ENCODE data around the gene HJV. TPM values are rescaled to one million over a fixed set of nuclear protein-coding genes. Genes with fewer than 3 reads are reported as not detected.

Gene HJV
- total and polyA plus RNA-seq, 2 of the 13 experiments (the other 11 are each of a cell fraction or from before 2014, with no cell fraction given), result 0.18 TPM; not detected in 1

DNA sequence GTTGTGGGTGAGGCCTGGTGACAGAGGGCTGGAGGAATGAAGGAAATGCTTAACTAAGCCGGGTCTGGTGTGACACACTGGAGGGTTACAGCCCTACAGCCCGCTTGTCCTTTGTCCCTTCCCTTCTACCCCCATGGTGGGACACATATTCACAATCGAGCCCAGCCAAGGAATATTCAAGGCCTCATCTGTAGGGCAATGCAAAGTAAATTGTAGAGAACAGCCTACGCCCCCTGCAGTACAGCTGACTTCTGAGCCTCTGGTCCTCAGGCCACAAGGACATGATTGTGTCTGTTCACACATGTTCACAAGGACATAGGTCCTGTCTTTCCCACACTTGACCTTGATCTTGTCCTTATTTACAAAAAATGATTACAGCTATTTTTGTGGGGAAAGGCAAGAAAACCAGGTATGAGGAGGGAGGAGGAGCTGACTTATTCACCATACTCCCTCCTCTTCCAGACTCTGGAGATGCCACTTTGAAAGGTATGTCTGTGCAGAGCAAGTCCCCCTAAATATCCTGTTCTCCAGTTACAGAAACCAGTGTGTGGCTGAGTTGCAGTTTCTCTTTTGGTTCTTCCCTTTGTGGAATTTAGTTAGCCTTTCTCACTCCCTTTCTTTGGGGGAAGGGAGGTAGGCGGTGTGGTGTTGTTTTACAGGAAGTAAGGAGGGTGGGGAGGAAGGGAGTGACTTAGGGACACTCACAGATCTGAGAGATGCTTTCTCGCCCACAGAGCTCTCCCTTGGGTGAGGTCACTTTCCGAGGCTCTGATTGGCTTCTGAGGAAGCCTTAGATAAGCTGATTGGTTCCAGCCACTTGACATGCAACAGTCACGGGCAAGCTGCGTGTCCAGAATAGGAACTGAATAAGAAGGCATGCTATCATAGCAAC is 42.4 kb downstream of the HJV start (continued):
- TF ChIP-seq, protein P1, sequence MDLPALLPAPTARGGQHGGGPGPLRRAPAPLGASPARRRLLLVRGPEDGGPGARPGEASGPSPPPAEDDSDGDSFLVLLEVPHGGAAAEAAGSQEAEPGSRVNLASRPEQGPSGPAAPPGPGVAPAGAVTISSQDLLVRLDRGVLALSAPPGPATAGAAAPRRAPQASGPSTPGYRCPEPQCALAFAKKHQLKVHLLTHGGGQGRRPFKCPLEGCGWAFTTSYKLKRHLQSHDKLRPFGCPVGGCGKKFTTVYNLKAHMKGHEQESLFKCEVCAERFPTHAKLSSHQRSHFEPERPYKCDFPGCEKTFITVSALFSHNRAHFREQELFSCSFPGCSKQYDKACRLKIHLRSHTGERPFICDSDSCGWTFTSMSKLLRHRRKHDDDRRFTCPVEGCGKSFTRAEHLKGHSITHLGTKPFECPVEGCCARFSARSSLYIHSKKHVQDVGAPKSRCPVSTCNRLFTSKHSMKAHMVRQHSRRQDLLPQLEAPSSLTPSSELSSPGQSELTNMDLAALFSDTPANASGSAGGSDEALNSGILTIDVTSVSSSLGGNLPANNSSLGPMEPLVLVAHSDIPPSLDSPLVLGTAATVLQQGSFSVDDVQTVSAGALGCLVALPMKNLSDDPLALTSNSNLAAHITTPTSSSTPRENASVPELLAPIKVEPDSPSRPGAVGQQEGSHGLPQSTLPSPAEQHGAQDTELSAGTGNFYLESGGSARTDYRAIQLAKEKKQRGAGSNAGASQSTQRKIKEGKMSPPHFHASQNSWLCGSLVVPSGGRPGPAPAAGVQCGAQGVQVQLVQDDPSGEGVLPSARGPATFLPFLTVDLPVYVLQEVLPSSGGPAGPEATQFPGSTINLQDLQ (CRISPR knock-in tag; IDR thresholded peaks at IDR 0.05), result no peak
- TF ChIP-seq ZSCAN20 (CRISPR knock-in tag; IDR thresholded peaks at IDR 0.05; ENCODE audit: borderline replicate concordance) (no peak), ARID4A (CRISPR knock-in tag; IDR thresholded peaks at IDR 0.05; ENCODE audit: borderline replicate concordance) (peak; percentile 30; the same call in 1 of the 2 replicates), STAG1 (CRISPR knock-in tag; IDR thresholded peaks at IDR 0.05) (peak; percentile 28; the same call in 1 of the 2 replicates), PCBP1 (IDR thresholded peaks at IDR 0.05; ENCODE audit: borderline replicate concordance, low read depth, low read length) (no peak), ZMAT5 (CRISPR knock-in tag; IDR thresholded peaks at IDR 0.05; ENCODE audit: borderline replicate concordance, low read depth) (no peak), ZBTB25 (CRISPR knock-in tag; IDR thresholded peaks at IDR 0.05) (no peak), ZNF562 (CRISPR knock-in tag; IDR thresholded peaks at IDR 0.05; ENCODE audit: borderline replicate concordance) (no peak), KLF6 (CRISPR knock-in tag; IDR thresholded peaks at IDR 0.05) (no peak), AGO1 (IDR thresholded peaks at IDR 0.05; ENCODE audit: low read depth, low read length, poor library complexity, severe bottlenecking) (no peak), POGK (CRISPR knock-in tag; conservative IDR thresholded peaks at IDR 0.05) (no peak), KLF11 (CRISPR knock-in tag; IDR thresholded peaks at IDR 0.05) (no peak)
- TF ChIP-seq, protein P2, sequence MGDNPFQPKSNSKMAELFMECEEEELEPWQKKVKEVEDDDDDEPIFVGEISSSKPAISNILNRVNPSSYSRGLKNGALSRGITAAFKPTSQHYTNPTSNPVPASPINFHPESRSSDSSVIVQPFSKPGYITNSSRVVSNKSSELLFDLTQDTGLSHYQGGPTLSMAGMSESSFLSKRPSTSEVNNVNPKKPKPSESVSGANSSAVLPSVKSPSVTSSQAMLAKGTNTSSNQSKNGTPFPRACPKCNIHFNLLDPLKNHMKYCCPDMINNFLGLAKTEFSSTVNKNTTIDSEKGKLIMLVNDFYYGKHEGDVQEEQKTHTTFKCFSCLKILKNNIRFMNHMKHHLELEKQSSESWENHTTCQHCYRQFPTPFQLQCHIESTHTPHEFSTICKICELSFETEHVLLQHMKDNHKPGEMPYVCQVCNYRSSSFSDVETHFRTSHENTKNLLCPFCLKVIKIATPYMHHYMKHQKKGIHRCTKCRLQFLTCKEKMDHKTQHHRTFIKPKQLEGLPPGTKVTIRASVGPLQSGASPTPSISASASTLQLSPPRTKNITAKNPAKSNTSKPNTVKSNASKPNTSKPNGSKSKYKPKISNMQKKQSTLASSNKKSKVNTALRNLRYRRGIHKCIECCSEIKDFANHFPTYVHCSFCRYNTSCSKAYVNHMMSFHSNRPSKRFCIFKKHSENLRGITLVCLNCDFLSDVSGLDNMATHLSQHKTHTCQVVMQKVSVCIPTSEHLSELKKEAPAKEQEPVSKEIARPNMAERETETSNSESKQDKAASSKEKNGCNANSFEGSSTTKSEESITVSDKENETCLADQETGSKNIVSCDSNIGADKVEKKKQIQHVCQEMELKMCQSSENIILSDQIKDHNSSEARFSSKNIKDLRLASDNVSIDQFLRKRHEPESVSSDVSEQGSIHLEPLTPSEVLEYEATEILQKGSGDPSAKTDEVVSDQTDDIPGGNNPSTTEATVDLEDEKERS (CRISPR knock-in tag; IDR thresholded peaks at IDR 0.05), result no peak
